Gastrocnemius medialis (tissue), 4 donors: Measurements from ENCODE around the gene SPINT2. TPM values are rescaled to one million over a fixed set of nuclear protein-coding genes. Genes with fewer than 3 reads are reported as not detected.

Experiments used
- ATAC-seq, 2 donors: fragments of 150-250 bp; one replicate each; pipeline ENCODE4 v1.9.1; 2016
- DNase-seq, 2 donors: peaks; one replicate each; pipeline ENCODE4 v3.0.0-alpha.2; 2019
- H3K27ac ChIP-seq, 4 donors: fragments of 200-600 bp; sonication (generic); 1 replicate in 1 of 4; 2 replicates in 3 of 4; pipeline ENCODE4 v1.5.1; 2016 to 2018; ENCODE audit warnings: mild to moderate bottlenecking in 2 of 4, moderate library complexity in 1 of 4
- H3K27me3 ChIP-seq, 3 donors: fragments of 200-600 bp; sonication (generic) in 2 of 3; 1 replicate in 1 of 3; 2 replicates in 2 of 3; pipeline versions ENCODE4 v1.5.1 to v1.6.0; 2016 to 2019; ENCODE audit warnings: mild to moderate bottlenecking in 1 of 3, moderate library complexity in 1 of 3
- H3K36me3 ChIP-seq, 2 donors: fragments of 200-600 bp; sonication (generic) in 1 of 2; one replicate each; pipeline ENCODE4 v1.5.1; 2017 to 2018
- H3K4me1 ChIP-seq, 2 donors: fragments of 200-600 bp; sonication (generic) in 1 of 2; one replicate each; pipeline ENCODE4 v1.5.1; 2016 to 2017; ENCODE audit warnings: mild to moderate bottlenecking in 2 of 2
- H3K4me3 ChIP-seq, 4 donors: fragments of 200-600 bp; sonication (generic) in 3 of 4; 1 replicate in 1 of 4; 2 replicates in 3 of 4; pipeline ENCODE4 v1.5.1; 2016 to 2019; ENCODE audit warnings: mild to moderate bottlenecking in 2 of 4
- H3K9me3 ChIP-seq, 3 donors: fragments of 200-600 bp; sonication (generic) in 2 of 3; 1 replicate in 1 of 3; 2 replicates in 2 of 3; pipeline ENCODE4 v1.5.1; 2016 to 2019
- POLR2A ChIP-seq, 2 donors: fragments of 450-650 bp; IDR thresholded peaks; one replicate each; pipeline ENCODE4 v1.6.1; 2017; ENCODE audit warnings: antibody characterized with exemption in 2 of 2, mild to moderate bottlenecking in 2 of 2, moderate library complexity in 2 of 2
- in situ Hi-C, 4 donors: fragments of 200-750 bp; cut with MboI; loops; one replicate each; pipeline versions ENCODE4 v1.15.0 to v1.8.0; 2017; ENCODE audit warnings: low sequenced_read_pairs in 4 of 4
- intact Hi-C: fragments of 100-400 bp; cut with DNase I; formaldehyde crosslinking; loops from one replicate; pipeline ENCODE4 v1.15.1; 2023; ENCODE audit warnings: low total_unique reads
- total RNA-seq, 4 donors: library from RNA; depleted of rRNA; stranded (reverse); fragments of >200 nt; gene quantifications; one replicate each; pipeline versions ENCODE4 v1.1.0 to v1.2.3, GENCODE V29; 2016
- TF ChIP-seq, protein P1 (sequence below), 5 experiments: fragments of 450-650 bp in 3 of 5; fragments of 200-600 bp in 2 of 5; sonication (generic) in 2 of 5; IDR thresholded peaks in 4 of 5; conservative IDR thresholded peaks in 1 of 5; 1 replicate in 4 of 5; 2 replicates in 1 of 5; pipeline ENCODE4 v1.5.1; 2016 to 2019; ENCODE audit warnings: antibody characterized with exemption in 5 of 5, mild to moderate bottlenecking in 3 of 5, moderate library complexity in 3 of 5

Gene SPINT2
- total RNA-seq, 4 donors from 2014 or later = 0.26 to 4.0 (median 1.6) TPM

DNA sequence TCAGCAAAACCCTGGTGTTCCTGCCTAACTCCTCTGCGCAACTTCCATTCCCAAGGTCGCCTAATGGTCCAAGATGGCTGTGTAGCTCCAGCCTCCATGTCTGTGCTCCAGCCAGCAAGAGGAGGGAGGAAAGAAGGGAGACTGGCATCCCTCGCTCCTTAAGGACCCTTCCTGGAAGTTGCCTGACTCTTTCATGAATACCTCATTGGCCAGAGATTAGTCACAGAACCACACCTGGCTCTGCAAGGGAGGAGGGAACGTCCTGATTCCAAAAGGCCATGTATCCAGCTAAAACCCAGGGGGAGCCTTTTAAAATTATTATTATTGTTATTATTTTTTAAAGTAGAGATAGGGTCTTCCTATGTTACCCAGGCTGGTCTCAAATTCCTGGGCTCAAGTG lies 60.1 kb downstream of the SPINT2 start:
- no peaks in the 10 kb centered on the region for H3K9me3 ChIP-seq
- H3K4me3 ChIP-seq = no peak overlapping the region
- TF ChIP-seq, protein P1, sequence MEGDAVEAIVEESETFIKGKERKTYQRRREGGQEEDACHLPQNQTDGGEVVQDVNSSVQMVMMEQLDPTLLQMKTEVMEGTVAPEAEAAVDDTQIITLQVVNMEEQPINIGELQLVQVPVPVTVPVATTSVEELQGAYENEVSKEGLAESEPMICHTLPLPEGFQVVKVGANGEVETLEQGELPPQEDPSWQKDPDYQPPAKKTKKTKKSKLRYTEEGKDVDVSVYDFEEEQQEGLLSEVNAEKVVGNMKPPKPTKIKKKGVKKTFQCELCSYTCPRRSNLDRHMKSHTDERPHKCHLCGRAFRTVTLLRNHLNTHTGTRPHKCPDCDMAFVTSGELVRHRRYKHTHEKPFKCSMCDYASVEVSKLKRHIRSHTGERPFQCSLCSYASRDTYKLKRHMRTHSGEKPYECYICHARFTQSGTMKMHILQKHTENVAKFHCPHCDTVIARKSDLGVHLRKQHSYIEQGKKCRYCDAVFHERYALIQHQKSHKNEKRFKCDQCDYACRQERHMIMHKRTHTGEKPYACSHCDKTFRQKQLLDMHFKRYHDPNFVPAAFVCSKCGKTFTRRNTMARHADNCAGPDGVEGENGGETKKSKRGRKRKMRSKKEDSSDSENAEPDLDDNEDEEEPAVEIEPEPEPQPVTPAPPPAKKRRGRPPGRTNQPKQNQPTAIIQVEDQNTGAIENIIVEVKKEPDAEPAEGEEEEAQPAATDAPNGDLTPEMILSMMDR (IDR thresholded peaks at IDR 0.05 in 4 of 5, conservative IDR thresholded peaks at IDR 0.05 in 1 of 5) = no peak
- TF ChIP-seq POLR2A (IDR thresholded peaks at IDR 0.05) = no peak
- ATAC-seq = no peak
- intact Hi-C loops = no loop called here
- no peak overlapping the region for H3K27ac ChIP-seq
- peaks cover 0 to 14% (median 4%) of the 10 kb centered on the region in 3 donors for H3K27me3 ChIP-seq
- in situ Hi-C loops = no loop called here
- H3K36me3 ChIP-seq = no peaks in the 10 kb centered on the region
- DNase-seq = no peak
- peaks cover 0 to 4% of the 10 kb centered on the region in 2 donors for H3K4me1 ChIP-seq

DNA sequence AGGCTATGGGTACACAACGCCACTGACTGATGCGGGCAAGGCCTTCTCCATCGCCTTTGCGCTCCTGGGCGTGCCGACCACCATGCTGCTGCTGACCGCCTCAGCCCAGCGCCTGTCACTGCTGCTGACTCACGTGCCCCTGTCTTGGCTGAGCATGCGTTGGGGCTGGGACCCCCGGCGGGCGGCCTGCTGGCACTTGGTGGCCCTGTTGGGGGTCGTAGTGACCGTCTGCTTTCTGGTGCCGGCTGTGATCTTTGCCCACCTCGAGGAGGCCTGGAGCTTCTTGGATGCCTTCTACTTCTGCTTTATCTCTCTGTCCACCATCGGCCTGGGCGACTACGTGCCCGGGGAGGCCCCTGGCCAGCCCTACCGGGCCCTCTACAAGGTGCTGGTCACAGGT lies 62.2 kb downstream of the SPINT2 start:
- in situ Hi-C loops = loop anchor here (25.0 kb wide), 2 partner anchors 189 to 414 kb away; partner anchors contain the start of genes SIPA1L3 (in 4 of the 4) and WDR87 (in 4 of the 4)
- Histone ChIP-seq H3K27me3 (peaks cover 0 to 2% (median 0%) of the 10 kb centered on the region in 3 donors), H3K36me3 (no peaks in the 10 kb centered on the region), H3K4me1 (no peaks in the 10 kb centered on the region), H3K27ac (no peak overlapping the region), H3K4me3 (no peak overlapping the region), H3K9me3 (no peaks in the 10 kb centered on the region)
- intact Hi-C loops = no loop called here
- ATAC-seq (no peak), DNase-seq (no peak)
- TF ChIP-seq, protein P1 (IDR thresholded peaks at IDR 0.05 in 4 of 5, conservative IDR thresholded peaks at IDR 0.05 in 1 of 5) = no peak
- TF ChIP-seq POLR2A (IDR thresholded peaks at IDR 0.05) = no peak

DNA sequence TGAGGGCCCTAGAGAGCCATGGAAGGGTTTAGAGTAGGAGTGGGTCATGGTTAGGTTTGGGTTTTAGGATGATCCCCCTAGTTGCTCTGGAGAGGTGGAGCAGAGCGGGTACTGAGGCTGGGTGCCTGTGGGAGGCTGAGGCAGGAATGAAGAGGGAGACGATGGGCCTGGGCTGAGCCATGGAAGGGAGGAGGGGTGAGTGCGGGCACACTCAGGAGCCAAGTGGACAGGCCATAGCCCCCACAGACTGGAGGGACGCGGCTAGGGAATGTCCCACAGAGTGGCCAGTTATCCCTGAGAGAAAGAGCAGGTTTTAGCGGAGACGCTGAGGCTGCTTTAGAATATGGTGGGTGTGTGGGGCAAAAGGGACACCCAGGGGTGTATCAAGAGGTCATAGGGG lies 65.3 kb downstream of the SPINT2 start:
- DNase-seq = no peak
- H3K27me3 ChIP-seq = no peaks in the 10 kb centered on the region
- H3K36me3 ChIP-seq = no peaks in the 10 kb centered on the region
- in situ Hi-C loops = loop anchor here (5.0 to 25.0 kb wide), 3 partner anchors 87 to 417 kb away; partner anchors contain the start of genes SIPA1L3 (in 4 of the 4) and WDR87 (in 4 of the 4)
- no peak overlapping the region for H3K27ac ChIP-seq
- H3K9me3 ChIP-seq = no peaks in the 10 kb centered on the region
- H3K4me1 ChIP-seq = no peaks in the 10 kb centered on the region
- H3K4me3 ChIP-seq = no peak overlapping the region
- no peak for TF ChIP-seq POLR2A (IDR thresholded peaks at IDR 0.05)
- TF ChIP-seq, protein P1 (IDR thresholded peaks at IDR 0.05 in 4 of 5, conservative IDR thresholded peaks at IDR 0.05 in 1 of 5) = no peak
- intact Hi-C loops = no loop called here
- ATAC-seq = no peak

DNA sequence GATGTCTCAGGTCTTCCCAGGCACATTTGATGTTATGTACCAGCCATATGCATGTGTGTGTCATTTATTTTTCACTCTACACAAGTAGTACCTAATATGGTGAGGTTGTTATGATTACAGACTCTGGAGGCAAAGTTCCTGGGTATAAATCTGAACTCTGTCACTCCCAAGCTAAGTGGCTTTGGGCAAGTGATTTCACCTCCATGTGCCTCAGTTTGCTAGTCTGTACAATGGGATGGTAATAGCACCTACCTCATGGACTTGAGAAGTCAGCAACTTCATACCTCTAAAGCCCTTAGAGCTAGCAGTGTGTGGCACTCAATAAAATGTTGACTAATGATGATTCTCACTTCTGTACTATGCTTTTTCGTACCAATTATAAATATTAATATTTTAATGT lies 67.4 kb downstream of the SPINT2 start:
- H3K9me3 ChIP-seq = no peaks in the 10 kb centered on the region
- in situ Hi-C loops (loop anchor here (5.0 to 25.0 kb wide), 3 partner anchors 89 to 419 kb away; partner anchors contain the start of genes SIPA1L3 (in 4 of the 4) and WDR87 (in 4 of the 4)), intact Hi-C loops (no loop called here)
- no peaks in the 10 kb centered on the region for H3K4me1 ChIP-seq
- no peak overlapping the region for H3K4me3 ChIP-seq
- ATAC-seq = no peak
- no peak for TF ChIP-seq POLR2A (IDR thresholded peaks at IDR 0.05)
- TF ChIP-seq, protein P1 (IDR thresholded peaks at IDR 0.05 in 4 of 5, conservative IDR thresholded peaks at IDR 0.05 in 1 of 5) = no peak
- no peaks in the 10 kb centered on the region for H3K36me3 ChIP-seq
- no peaks in the 10 kb centered on the region for H3K27me3 ChIP-seq
- no peak overlapping the region for H3K27ac ChIP-seq
- DNase-seq = no peak

DNA sequence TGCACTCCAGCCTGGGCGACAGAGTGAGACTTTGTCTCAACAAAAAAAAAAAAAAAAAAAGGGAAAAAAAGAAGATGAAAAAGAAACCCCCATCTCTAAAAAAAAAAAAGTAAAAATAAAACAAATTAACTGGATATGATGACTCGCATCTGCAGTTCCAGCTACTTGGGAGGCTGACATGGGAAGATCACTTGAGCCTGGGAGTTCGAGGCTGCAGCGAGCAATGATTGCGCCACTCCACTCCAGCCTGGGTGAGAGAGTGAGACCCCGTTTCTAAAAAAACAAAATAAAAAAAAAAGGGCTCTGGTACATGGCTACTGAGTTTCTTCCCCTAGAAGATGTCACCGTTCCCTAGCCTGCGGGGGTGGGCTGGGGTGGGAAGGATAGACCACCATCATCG lies 68.9 kb downstream of the SPINT2 start:
- intact Hi-C loops = no loop called here
- H3K36me3 ChIP-seq = no peaks in the 10 kb centered on the region
- ATAC-seq (no peak), DNase-seq (no peak)
- in situ Hi-C loops = loop anchor here (5.0 to 25.0 kb wide), 3 partner anchors 91 to 421 kb away; partner anchors contain the start of genes SIPA1L3 (in 4 of the 4) and WDR87 (in 4 of the 4)
- H3K27ac ChIP-seq = no peak overlapping the region
- H3K27me3 ChIP-seq = no peaks in the 10 kb centered on the region
- H3K9me3 ChIP-seq = no peaks in the 10 kb centered on the region
- peaks cover 5 to 7% of the 10 kb centered on the region in 2 donors for H3K4me1 ChIP-seq
- H3K4me3 ChIP-seq = no peak overlapping the region
- no peak for TF ChIP-seq POLR2A (IDR thresholded peaks at IDR 0.05)
